Nephron progenitor cell (in vitro differentiated cells): ENCODE measurements around the gene AFF2.

Source experiments
- DNase-seq: peaks from one replicate; pipeline ENCODE4 v3.0.0; 2021
- H3K27ac Mint-ChIP-seq: 2 replicates; pipeline ENCODE4 v1.8.0; 2021; ENCODE audit warnings: mild to moderate bottlenecking, moderate library complexity, mixed read lengths
- H3K27me3 Mint-ChIP-seq: 2 replicates; pipeline ENCODE4 v1.8.0; 2021; ENCODE audit warnings: mild to moderate bottlenecking, low read depth, mixed read lengths; ENCODE audit not compliant: poor library complexity
- H3K36me3 Mint-ChIP-seq: 2 replicates; pipeline ENCODE4 v1.8.0; 2021; ENCODE audit warnings: low read depth, mixed read lengths
- H3K4me1 Mint-ChIP-seq: 2 replicates; pipeline ENCODE4 v1.8.0; 2021; ENCODE audit warnings: mixed read lengths
- H3K4me3 Mint-ChIP-seq: 2 replicates; pipeline ENCODE4 v1.8.0; 2021; ENCODE audit warnings: mild to moderate bottlenecking, moderate library complexity, mixed read lengths
- H3K9me3 Mint-ChIP-seq: 2 replicates; pipeline ENCODE4 v1.8.0; 2021; ENCODE audit warnings: mild to moderate bottlenecking, moderate library complexity, mixed read lengths
- CTCF ChIP-seq: fragments of 200-600 bp; sonication (generic); IDR thresholded peaks from 2 replicates; pipeline ENCODE4 v1.5.0; 2021; ENCODE audit warnings: antibody characterized with exemption

Gene AFF2

DNA sequence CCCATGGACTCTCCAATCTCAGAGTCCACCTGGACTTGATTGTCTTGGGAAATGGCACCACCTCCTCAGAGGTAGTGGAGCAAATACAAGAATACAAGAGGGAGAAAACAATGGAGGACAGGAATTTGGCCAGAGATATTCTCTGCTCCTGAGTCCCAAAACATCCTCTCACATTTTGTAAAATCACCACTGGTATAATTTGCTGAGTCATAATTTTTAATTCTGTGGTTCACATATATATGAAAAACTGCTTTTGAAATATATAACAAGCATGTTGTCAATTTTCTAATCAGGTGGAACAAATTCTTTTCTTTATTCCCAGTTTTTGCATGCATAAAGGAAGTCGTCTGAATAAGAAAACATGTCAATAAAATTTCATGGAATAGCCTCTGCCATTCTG is 356.1 kb downstream of the AFF2 start:
- no peaks in the 10 kb centered on the region for H3K4me1 Mint-ChIP-seq
- H3K27me3 Mint-ChIP-seq = no peaks in the 10 kb centered on the region
- no peak overlapping the region for H3K27ac Mint-ChIP-seq
- TF ChIP-seq CTCF = no peak
- no peak for DNase-seq
- peaks cover 9% of the 10 kb centered on the region for H3K9me3 Mint-ChIP-seq
- H3K4me3 Mint-ChIP-seq = no peak overlapping the region
- no peaks in the 10 kb centered on the region for H3K36me3 Mint-ChIP-seq

DNA sequence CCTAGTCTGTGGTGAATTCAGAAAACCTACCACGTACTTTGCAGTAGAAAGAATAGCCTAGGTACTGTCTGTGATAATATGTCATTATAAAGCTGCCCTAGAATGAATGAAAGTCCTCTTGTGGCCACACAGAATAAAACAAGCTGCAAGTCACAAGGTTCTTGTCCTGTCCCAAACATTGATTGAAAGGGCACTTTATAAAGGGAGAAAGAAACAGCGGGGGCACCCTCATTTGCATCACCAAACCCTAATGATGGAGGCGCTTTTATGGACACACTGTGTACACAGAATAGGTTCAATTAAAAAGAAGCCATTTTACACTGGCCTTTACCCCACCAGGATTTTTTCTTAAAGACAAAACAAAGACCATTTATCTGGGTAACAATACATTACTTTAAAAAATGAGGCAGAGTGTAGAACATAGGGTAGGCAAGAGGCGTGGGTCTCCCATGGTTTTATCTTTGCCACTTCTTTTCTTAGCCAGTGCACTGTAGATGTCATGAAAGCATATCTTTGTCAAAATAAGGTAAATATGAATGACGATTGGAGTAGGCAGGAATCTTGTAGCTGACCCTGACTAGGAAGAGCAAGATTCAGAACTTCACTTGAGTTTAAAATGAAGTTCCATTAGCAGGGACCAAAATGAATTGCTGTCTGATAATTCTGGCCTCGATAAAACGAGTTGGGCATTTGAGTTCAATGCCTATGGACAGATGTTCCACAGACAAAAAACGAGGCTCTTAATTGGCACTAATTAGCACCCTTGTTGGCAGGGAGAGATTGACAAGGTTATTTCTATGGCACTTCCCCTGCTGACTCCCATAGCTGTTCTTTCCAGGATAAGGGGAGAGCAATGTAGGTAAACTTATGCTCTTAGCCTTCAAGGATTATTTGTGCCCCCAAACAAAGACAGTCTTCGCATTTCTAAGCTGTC is 365.1 kb downstream of the AFF2 start:
- TF ChIP-seq CTCF = no peak
- Mint-ChIP-seq H3K27ac (no peak overlapping the region), H3K9me3 (peaks cover 15% of the 10 kb centered on the region), H3K4me1 (peaks cover under 1% of the 10 kb centered on the region), H3K4me3 (no peak overlapping the region), H3K27me3 (peaks cover 3% of the 10 kb centered on the region), H3K36me3 (no peaks in the 10 kb centered on the region)
- DNase-seq = no peak

GRCh38 chrX:148867596-148867995 is 367.2 kb downstream of the AFF2 start:
- Mint-ChIP-seq H3K9me3 (peaks cover 19% of the 10 kb centered on the region), H3K27ac (no peak overlapping the region), H3K4me3 (no peak overlapping the region), H3K27me3 (peaks cover 3% of the 10 kb centered on the region), H3K4me1 (peaks cover 6% of the 10 kb centered on the region), H3K36me3 (no peaks in the 10 kb centered on the region)
- no peak for DNase-seq
- no peak for TF ChIP-seq CTCF

GRCh38 chrX:148871422-148872160 is 371.2 kb downstream of the AFF2 start:
- Mint-ChIP-seq H3K4me1 (peaks cover 6% of the 10 kb centered on the region), H3K9me3 (peaks cover 24% of the 10 kb centered on the region), H3K4me3 (no peak overlapping the region), H3K27ac (no peak overlapping the region), H3K27me3 (peaks cover 3% of the 10 kb centered on the region), H3K36me3 (no peaks in the 10 kb centered on the region)
- no peak for DNase-seq
- TF ChIP-seq CTCF = no peak

- Mint-ChIP-seq H3K36me3 (no peaks in the 10 kb centered on the region), H3K4me1 (peaks cover 6% of the 10 kb centered on the region), H3K27ac (no peak overlapping the region), H3K4me3 (no peak overlapping the region), H3K27me3 (peaks cover 3% of the 10 kb centered on the region), H3K9me3 (peaks cover 24% of the 10 kb centered on the region)
- no peak for DNase-seq
- no peak for TF ChIP-seq CTCF
These were observed 371.7 kb downstream of the AFF2 start for GRCh38 chrX:148872161-148872535.
